ENCODE results near the gene OTX1. TPM values are rescaled to one million over a fixed set of nuclear protein-coding genes. Genes with fewer than 3 reads are reported as not detected.
"Not testable (repeated sequence)": the region's sequence is repeated elsewhere in the genome, so short reads cannot be mapped to it uniquely, and the experiment has no call there.

OTX1 gene
- total and polyA plus RNA-seq, 2 experiments from 2014 or later: 0.66 TPM; not detected in 1

GRCh38 chr2:63009490-63009889 lies 41.1 kb upstream of the OTX1 start:
- no peaks in the 10 kb centered on the region for H3K9me3 ChIP-seq (ENCODE audit: low read depth)
- H3K27me3 ChIP-seq: no peaks in the 10 kb centered on the region
- H3K27ac ChIP-seq: peak overlapping the region; percentile 48
- no peak for DNase-seq (ENCODE audit: low read depth in 1 of 2, low spot score in 1 of 2)
- H3K4me1 ChIP-seq (ENCODE audit: low read depth): peaks cover 27% of the 10 kb centered on the region
- no peak overlapping the region for H3K4me3 ChIP-seq
- H3K36me3 ChIP-seq: no peaks in the 10 kb centered on the region
- TF ChIP-seq CTCF (IDR thresholded peaks at IDR 0.05; ENCODE audit: low read depth, low read length): no peak

GRCh38 chr2:63012541-63012940 lies 38.1 kb upstream of the OTX1 start:
- H3K36me3 ChIP-seq: no peaks in the 10 kb centered on the region
- TF ChIP-seq CTCF (IDR thresholded peaks at IDR 0.05; ENCODE audit: low read depth, low read length): no peak
- DNase-seq (ENCODE audit: low read depth in 1 of 2, low spot score in 1 of 2): peak in 1 of 2 donors; percentile 13
- no peak overlapping the region for H3K27ac ChIP-seq
- H3K4me3 ChIP-seq: no peak overlapping the region
- H3K4me1 ChIP-seq (ENCODE audit: low read depth): peaks cover 27% of the 10 kb centered on the region
- H3K9me3 ChIP-seq (ENCODE audit: low read depth): no peaks in the 10 kb centered on the region
- no peaks in the 10 kb centered on the region for H3K27me3 ChIP-seq

GRCh38 chr2:63013438-63013837 lies 37.2 kb upstream of the OTX1 start:
- Histone ChIP-seq H3K36me3 (no peaks in the 10 kb centered on the region), H3K4me1 (ENCODE audit: low read depth) (peaks cover 21% of the 10 kb centered on the region), H3K27ac (no peak overlapping the region), H3K27me3 (no peaks in the 10 kb centered on the region), H3K9me3 (ENCODE audit: low read depth) (no peaks in the 10 kb centered on the region), H3K4me3 (no peak overlapping the region)
- no peak for TF ChIP-seq CTCF (IDR thresholded peaks at IDR 0.05; ENCODE audit: low read depth, low read length)
- DNase-seq (ENCODE audit: low read depth in 1 of 2, low spot score in 1 of 2): no peak

GRCh38 chr2:63015389-63015788 lies 35.2 kb upstream of the OTX1 start:
- TF ChIP-seq CTCF (IDR thresholded peaks at IDR 0.05; ENCODE audit: low read depth, low read length): no peak
- H3K4me3 ChIP-seq: no peak overlapping the region

GRCh38 chr2:63018439-63018838 lies 32.2 kb upstream of the OTX1 start:
- no peak for DNase-seq (ENCODE audit: low read depth in 1 of 2, low spot score in 1 of 2)
- no peaks in the 10 kb centered on the region for H3K9me3 ChIP-seq (ENCODE audit: low read depth)

More at GRCh38 chr2:63015389-63015788, 35.2 kb upstream of the OTX1 start:
- Histone ChIP-seq H3K27me3 (no peaks in the 10 kb centered on the region), H3K4me1 (ENCODE audit: low read depth) (peaks cover 5% of the 10 kb centered on the region), H3K9me3 (ENCODE audit: low read depth) (no peaks in the 10 kb centered on the region), H3K36me3 (no peaks in the 10 kb centered on the region), H3K27ac (no peak overlapping the region)
- DNase-seq (ENCODE audit: low read depth in 1 of 2, low spot score in 1 of 2): no peak

GRCh38 chr2:63019686-63020085 lies 30.9 kb upstream of the OTX1 start:
- DNase-seq (ENCODE audit: low read depth in 1 of 2, low spot score in 1 of 2); H3K4me1 ChIP-seq (ENCODE audit: low read depth); H3K4me3 ChIP-seq; H3K27me3 ChIP-seq; H3K9me3 ChIP-seq (ENCODE audit: low read depth); H3K27ac ChIP-seq; H3K36me3 ChIP-seq: not testable (repeated sequence)

More at GRCh38 chr2:63018439-63018838, 32.2 kb upstream of the OTX1 start:
- Histone ChIP-seq H3K4me1 (ENCODE audit: low read depth) (no peaks in the 10 kb centered on the region), H3K4me3 (no peak overlapping the region), H3K27me3 (no peaks in the 10 kb centered on the region), H3K27ac (no peak overlapping the region), H3K36me3 (no peaks in the 10 kb centered on the region)
- TF ChIP-seq CTCF (IDR thresholded peaks at IDR 0.05; ENCODE audit: low read depth, low read length): no peak
